ENCODE data around the gene NR1H3.

GRCh38 chr11:47302853-47303252 is 45.1 kb downstream of the NR1H3 start:
- no peak for TF ChIP-seq CTCF (IDR thresholded peaks at IDR 0.05)
- no peak for TF ChIP-seq POLR2A (IDR thresholded peaks at IDR 0.05)

Measured in Peyer's patch (tissue), 4 donors.